SK-N-SH (cell line): ENCODE data around the gene MAP3K5. TPM values are rescaled to one million over a fixed set of nuclear protein-coding genes. Genes with fewer than 3 reads are reported as not detected.

Source experiments
- CTCF ChIA-PET: fragments of 300-600, 350-600 bp; formaldehyde crosslinking; extraction: SDS; loops from one replicate; lab custom pipeline; 2021; lab: Yijun Ruan, JAX
- POLR2A ChIA-PET: fragments of 350-600 bp; sonication (Branson Sonifier 250); formaldehyde crosslinking; extraction: SDS; loops from one replicate; lab custom pipeline; 2020; ENCODE audit warnings: antibody characterized with exemption, inconsistent platforms; lab: Yijun Ruan, JAX
- DNase-seq: peaks from one replicate; pipeline ENCODE4 v3.0.0; 2012
- H2AFZ ChIP-seq: fragments of 200-600 bp; sonication (generic); 2 replicates; pipeline ENCODE4 v1.8.1; 2016; ENCODE audit warnings: antibody characterized with exemption, mild to moderate bottlenecking, low read depth
- H3F3A ChIP-seq: fragments of 200-600 bp; sonication (generic); replicated peaks from 2 replicates; pipeline ENCODE3; 2016; ENCODE audit warnings: antibody characterized with exemption, mild to moderate bottlenecking; ENCODE audit not compliant: insufficient read depth
- H3K27ac ChIP-seq, 2 experiments: fragments of 200-500 bp in 1 of 2; fragments of 200-600 bp in 1 of 2; sonication (Bioruptor generic) in 1 of 2; sonication (generic), shearing (Covaris generic) in 1 of 2; 2 replicates each; pipeline versions ENCODE4 v1.5.1 to v1.6.1; 2014 to 2016; ENCODE audit warnings: low read depth in 2 of 2, inconsistent platforms in 1 of 2, low read length in 1 of 2, mild to moderate bottlenecking in 1 of 2, mixed read lengths in 1 of 2
- H3K27me3 ChIP-seq: fragments of 200-600 bp; sonication (generic), shearing (Covaris generic); 2 replicates; pipeline ENCODE4 v1.6.1; 2016; ENCODE audit warnings: mixed run types; ENCODE audit not compliant: insufficient read depth
- H3K36me3 ChIP-seq, 2 experiments: fragments of 200-500 bp in 1 of 2; fragments of 200-600 bp in 1 of 2; sonication (Bioruptor generic) in 1 of 2; sonication (generic) in 1 of 2; replicated peaks in 1 of 2; 2 replicates each; pipeline versions ENCODE3 to v1.5.1; 2014 to 2016; ENCODE audit warnings: low read length in 1 of 2, mild to moderate bottlenecking in 1 of 2; ENCODE audit not compliant: insufficient read depth in 2 of 2, control insufficient read depth in 1 of 2
- H3K4me1 ChIP-seq, 2 experiments: fragments of 200-500 bp in 1 of 2; fragments of 200-600 bp in 1 of 2; sonication (Bioruptor generic) in 1 of 2; sonication (generic), shearing (Covaris generic) in 1 of 2; 2 replicates each; pipeline versions ENCODE4 v1.5.1 to v1.6.1; 2014 to 2016; ENCODE audit warnings: low read depth in 1 of 2, low read length in 1 of 2, mixed run types in 1 of 2; ENCODE audit not compliant: insufficient read depth in 2 of 2, control insufficient read depth in 1 of 2
- H3K4me2 ChIP-seq: fragments of 200-600 bp; sonication (generic), shearing (Covaris generic); 2 replicates; pipeline ENCODE4 v1.6.1; 2017; ENCODE audit warnings: mixed run types
- H3K4me3 ChIP-seq, 2 experiments: fragments of 200-500 bp in 1 of 2; fragments of 200-600 bp in 1 of 2; sonication (Bioruptor generic) in 1 of 2; sonication (generic), shearing (Covaris generic) in 1 of 2; 2 replicates each; pipeline versions ENCODE4 v1.5.1 to v1.8.1; 2014 to 2016; ENCODE audit warnings: low read depth in 2 of 2, inconsistent platforms in 1 of 2, low read length in 1 of 2, mild to moderate bottlenecking in 1 of 2, mixed read lengths in 1 of 2, moderate library complexity in 1 of 2
- H3K79me2 ChIP-seq: fragments of 200-600 bp; sonication (generic); 2 replicates; pipeline ENCODE4 v1.8.1; 2017; ENCODE audit warnings: mild to moderate bottlenecking; ENCODE audit not compliant: insufficient read depth
- H3K9ac ChIP-seq: fragments of 200-600 bp; sonication (generic); 2 replicates; pipeline ENCODE4 v1.6.1; 2017; ENCODE audit warnings: mixed run types
- H3K9me2 ChIP-seq: fragments of 200-600 bp; sonication (generic); 2 replicates; pipeline ENCODE4 v1.6.1; 2017; ENCODE audit warnings: mixed run types
- H3K9me3 ChIP-seq: fragments of 200-600 bp; sonication (generic); 2 replicates; pipeline ENCODE4 v1.6.1; 2017; ENCODE audit warnings: mixed run types, mild to moderate bottlenecking, moderate library complexity
- H4K20me1 ChIP-seq: fragments of 200-600 bp; sonication (generic); 2 replicates; pipeline ENCODE4 v1.6.1; 2017; ENCODE audit warnings: mild to moderate bottlenecking, mixed run types; ENCODE audit not compliant: insufficient read depth
- ELF1 ChIP-seq: IDR thresholded peaks from 2 replicates; pipeline ENCODE4 v1.4.0; 2012
- EP300 ChIP-seq, 2 experiments: IDR thresholded peaks; 2 replicates each; pipeline versions ENCODE4 v1.4.0 to v1.6.1; 2012; ENCODE audit warnings: borderline replicate concordance in 1 of 2, low read depth in 1 of 2, low read length in 1 of 2
- FOSL2 ChIP-seq: IDR thresholded peaks from 2 replicates; pipeline ENCODE4 v1.4.0; 2012; ENCODE audit warnings: low read depth, mild to moderate bottlenecking, moderate library complexity, borderline replicate concordance
- FOXJ3 ChIP-seq: sonication (generic); formaldehyde crosslinking; IDR thresholded peaks from 2 replicates; pipeline ENCODE4 v1.5.1; 2020; ENCODE audit warnings: mild to moderate bottlenecking, missing genetic modification reagents
- FOXM1 ChIP-seq: IDR thresholded peaks from 2 replicates; pipeline ENCODE4 v1.4.0; 2012; ENCODE audit warnings: low read depth, mild to moderate bottlenecking
- GABPA ChIP-seq: IDR thresholded peaks from 2 replicates; pipeline ENCODE4 v1.4.0; 2012; ENCODE audit warnings: low read depth, mild to moderate bottlenecking
- GATA2 ChIP-seq: sonication (generic); formaldehyde crosslinking; IDR thresholded peaks from 2 replicates; pipeline ENCODE4 v1.5.0; 2020; ENCODE audit warnings: mild to moderate bottlenecking, missing genetic modification reagents
- JUND ChIP-seq: IDR thresholded peaks from 2 replicates; pipeline ENCODE4 v1.4.0; 2012
- MEF2A ChIP-seq: IDR thresholded peaks from 2 replicates; pipeline ENCODE4 v1.4.0; 2012; ENCODE audit warnings: low read depth, borderline replicate concordance
- MXI1 ChIP-seq: IDR thresholded peaks from 2 replicates; pipeline ENCODE4 v1.6.1; 2012; ENCODE audit warnings: mild to moderate bottlenecking, low read depth, low read length, improper control_type of control experiment
- NFIC ChIP-seq: IDR thresholded peaks from 2 replicates; pipeline ENCODE4 v1.4.0; 2012; ENCODE audit warnings: borderline replicate concordance
- NRF1 ChIP-seq: IDR thresholded peaks from 2 replicates; pipeline ENCODE4 v1.6.1; 2012; ENCODE audit warnings: low read depth, mild to moderate bottlenecking, low read length
- POLR2AphosphoS5 ChIP-seq: IDR thresholded peaks from 2 replicates; pipeline ENCODE4 v1.6.1; 2012; ENCODE audit warnings: low read depth, low read length
- RAD21 ChIP-seq: IDR thresholded peaks from 2 replicates; pipeline ENCODE4 v1.6.1; 2012; ENCODE audit warnings: mild to moderate bottlenecking, low read length
- RXRA ChIP-seq: IDR thresholded peaks from 2 replicates; pipeline ENCODE4 v1.4.0; 2012; ENCODE audit warnings: low read depth, mild to moderate bottlenecking, borderline replicate concordance
- TCF12 ChIP-seq: IDR thresholded peaks from 2 replicates; pipeline ENCODE4 v1.4.0; 2012
- YY1 ChIP-seq: IDR thresholded peaks from 2 replicates; pipeline ENCODE4 v1.4.0; 2012; ENCODE audit warnings: low read depth, mild to moderate bottlenecking
- WGBS: methylation state at CpG from one replicate; pipeline ENCODE4 v1.1.6; 2017; ENCODE audit warnings: low lambda C conversion rate; 5-methylcytosine and 5-hydroxymethylcytosine counted together
- polyA plus RNA-seq, 3 experiments: library from polyadenylated mRNA; depleted of rRNA; stranded (reverse); fragments of >200 nt; gene quantifications; 2 replicates each; pipeline ENCODE4 v1.2.3, GENCODE V29; 2012
- TF ChIP-seq, protein P1 (sequence below): IDR thresholded peaks from 2 replicates; pipeline ENCODE4; 2012
- TF ChIP-seq, protein P2 (sequence below): IDR thresholded peaks from 2 replicates; pipeline ENCODE4 v1.4.0; 2012; ENCODE audit warnings: low read depth, borderline replicate concordance

MAP3K5 gene
- polyA plus RNA-seq, 1 of the 3 experiments (the other 2 are of a cell fraction), result 1.4 TPM

DNA sequence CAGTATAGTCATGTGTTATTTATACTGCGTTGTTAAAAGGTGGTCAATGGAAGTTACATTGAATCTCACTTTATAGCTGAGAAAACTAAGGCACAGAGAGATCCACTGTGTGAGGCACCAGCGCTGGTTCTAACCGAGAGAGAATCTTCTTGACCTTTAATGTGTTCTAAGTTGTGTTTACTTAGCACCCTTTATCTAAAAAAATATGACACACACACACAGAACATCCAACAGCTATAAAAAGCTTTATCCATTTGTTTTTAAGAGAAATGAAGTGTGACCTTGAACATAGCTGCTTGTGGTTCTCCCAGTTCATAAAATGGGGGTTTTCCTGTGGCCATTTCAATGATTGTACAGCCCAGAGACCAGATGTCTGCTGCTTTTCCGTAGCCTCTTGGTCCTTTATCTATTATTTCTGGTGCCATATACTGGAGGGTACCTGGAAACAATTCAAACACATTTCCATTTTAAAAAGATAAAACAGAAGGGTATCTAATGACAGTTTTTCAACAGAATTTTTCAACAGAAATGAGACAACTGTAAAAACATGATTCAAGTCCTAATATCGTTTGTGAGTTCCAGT lies 187.3 kb downstream of the MAP3K5 start:
- Histone ChIP-seq H3K9ac (no peak overlapping the region), H3K9me3 (no peaks in the 10 kb centered on the region), H3K27me3 (no peaks in the 10 kb centered on the region), H3K36me3 (peaks cover 0 to 10% of the 10 kb centered on the region in 2 experiments), H3K79me2 (no peaks in the 10 kb centered on the region), H3F3A (peaks cover 21% of the 10 kb centered on the region), H3K27ac (peak overlapping the region in 1 of 2 experiments; percentile 62; a peak in 1 of 4 replicates)
- WGBS, result 84% methylated on average over 5 of the region's 5 CpGs
- TF ChIP-seq MEF2A (no peak), NRF1 (no peak), GATA2 (no peak), RXRA (no peak), FOXM1 (no peak), TCF12 (no peak), FOSL2 (no peak)
- TF ChIP-seq, all 33 proteins: peak for 0
- Histone ChIP-seq H4K20me1 (no peaks in the 10 kb centered on the region), H3K9me2 (no peaks in the 10 kb centered on the region), H3K4me1 (peaks cover 6 to 18% of the 10 kb centered on the region in 2 experiments; a peak in 3 of 4 replicates), H2AFZ (no peak overlapping the region), H3K4me3 (no peak overlapping the region), H3K4me2 (no peak overlapping the region)
- ChIA-PET POLR2A (no interaction called here), CTCF (interaction anchor here (1.0 to 1.5 kb wide), 7 partner anchors 8 to 314 kb away, joined by 3 to 6 read pairs (median 3); partner anchors contain the start of gene MAP3K5)
- no peak for DNase-seq

DNA sequence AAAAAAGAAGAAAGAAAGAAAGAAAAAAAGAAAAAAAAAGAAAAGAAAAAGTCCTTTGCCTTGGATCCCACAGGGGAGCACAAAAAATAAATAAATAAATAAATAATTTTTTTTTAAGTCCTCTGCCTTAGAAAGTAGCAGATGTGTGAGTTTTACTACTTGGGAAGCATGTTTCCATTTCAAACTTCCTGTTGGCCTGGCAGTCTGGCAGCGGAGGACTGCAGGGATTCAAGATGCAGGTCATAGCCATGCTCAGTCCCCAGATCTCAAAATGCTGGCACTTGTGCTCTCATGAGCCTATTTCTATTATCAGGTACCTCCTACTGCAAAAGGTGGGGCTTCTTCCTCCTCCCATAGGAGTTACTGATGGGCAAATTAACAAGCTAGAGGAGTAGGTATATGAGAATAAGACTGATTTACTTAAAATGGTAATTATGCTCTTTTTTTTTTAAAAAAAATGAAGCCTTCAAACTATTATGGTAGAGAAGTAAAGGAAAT lies 187.9 kb downstream of the MAP3K5 start:
- Histone ChIP-seq H3K9me3 (no peaks in the 10 kb centered on the region), H2AFZ (no peak overlapping the region), H3K36me3 (peaks cover 0 to 10% of the 10 kb centered on the region in 2 experiments), H3K9ac (no peak overlapping the region), H3K4me1 (peaks cover 6 to 11% of the 10 kb centered on the region in 2 experiments; a peak in 3 of 4 replicates), H3K9me2 (no peaks in the 10 kb centered on the region), H3F3A (peaks cover 15% of the 10 kb centered on the region), H3K27me3 (no peaks in the 10 kb centered on the region), H3K27ac (peak overlapping the region in 1 of 2 experiments; percentile 62; a peak in 1 of 4 replicates)
- no peak for DNase-seq
- 100% methylated on average over 1 of the region's 1 CpG for WGBS
- CTCF ChIA-PET, result interaction anchor here (1.0 to 3.6 kb wide), 7 partner anchors 9 to 313 kb away, joined by 3 to 16 read pairs (median 4); partner anchors contain the start of gene MAP3K5
- no peak for TF ChIP-seq POLR2AphosphoS5
- TF ChIP-seq EP300 (IDR thresholded peaks at IDR 0.05; ENCODE audit: borderline replicate concordance in 1 of 2, low read depth in 1 of 2, low read length in 1 of 2), result no peak
- TF ChIP-seq ELF1, result no peak
- TF ChIP-seq TCF12, result no peak
- TF ChIP-seq, protein P1, sequence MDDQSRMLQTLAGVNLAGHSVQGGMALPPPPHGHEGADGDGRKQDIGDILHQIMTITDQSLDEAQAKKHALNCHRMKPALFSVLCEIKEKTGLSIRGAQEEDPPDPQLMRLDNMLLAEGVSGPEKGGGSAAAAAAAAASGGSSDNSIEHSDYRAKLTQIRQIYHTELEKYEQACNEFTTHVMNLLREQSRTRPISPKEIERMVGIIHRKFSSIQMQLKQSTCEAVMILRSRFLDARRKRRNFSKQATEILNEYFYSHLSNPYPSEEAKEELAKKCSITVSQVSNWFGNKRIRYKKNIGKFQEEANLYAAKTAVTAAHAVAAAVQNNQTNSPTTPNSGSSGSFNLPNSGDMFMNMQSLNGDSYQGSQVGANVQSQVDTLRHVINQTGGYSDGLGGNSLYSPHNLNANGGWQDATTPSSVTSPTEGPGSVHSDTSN, result no peak
- TF ChIP-seq NRF1, result no peak
- TF ChIP-seq FOSL2, result no peak
- TF ChIP-seq MXI1, result no peak
- TF ChIP-seq NFIC, result no peak
- TF ChIP-seq YY1, result no peak
- no peak for TF ChIP-seq RAD21
- TF ChIP-seq, protein P2, sequence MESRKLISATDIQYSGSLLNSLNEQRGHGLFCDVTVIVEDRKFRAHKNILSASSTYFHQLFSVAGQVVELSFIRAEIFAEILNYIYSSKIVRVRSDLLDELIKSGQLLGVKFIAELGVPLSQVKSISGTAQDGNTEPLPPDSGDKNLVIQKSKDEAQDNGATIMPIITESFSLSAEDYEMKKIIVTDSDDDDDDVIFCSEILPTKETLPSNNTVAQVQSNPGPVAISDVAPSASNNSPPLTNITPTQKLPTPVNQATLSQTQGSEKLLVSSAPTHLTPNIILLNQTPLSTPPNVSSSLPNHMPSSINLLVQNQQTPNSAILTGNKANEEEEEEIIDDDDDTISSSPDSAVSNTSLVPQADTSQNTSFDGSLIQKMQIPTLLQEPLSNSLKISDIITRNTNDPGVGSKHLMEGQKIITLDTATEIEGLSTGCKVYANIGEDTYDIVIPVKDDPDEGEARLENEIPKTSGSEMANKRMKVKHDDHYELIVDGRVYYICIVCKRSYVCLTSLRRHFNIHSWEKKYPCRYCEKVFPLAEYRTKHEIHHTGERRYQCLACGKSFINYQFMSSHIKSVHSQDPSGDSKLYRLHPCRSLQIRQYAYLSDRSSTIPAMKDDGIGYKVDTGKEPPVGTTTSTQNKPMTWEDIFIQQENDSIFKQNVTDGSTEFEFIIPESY, result no peak
- TF ChIP-seq FOXJ3, result no peak
- no peak for TF ChIP-seq GABPA
- TF ChIP-seq FOXM1, result no peak
- TF ChIP-seq JUND, result no peak
- no peak for TF ChIP-seq MEF2A
- TF ChIP-seq, all 33 proteins: peak for 0
- Histone ChIP-seq H3K4me2 (no peak overlapping the region), H3K79me2 (no peaks in the 10 kb centered on the region), H4K20me1 (no peaks in the 10 kb centered on the region), H3K4me3 (no peak overlapping the region)
- POLR2A ChIA-PET, result no interaction called here
